Suprapubic skin (tissue), 4 donors: ENCODE data around the gene PPP3R1.

Experiments used
- CTCF ChIP-seq, 2 donors: fragments of 200-600 bp in 1 of 2; fragments of 450-650 bp in 1 of 2; sonication (generic) in 1 of 2; IDR thresholded peaks; one replicate each; pipeline ENCODE4 v1.5.1; 2016 to 2019; ENCODE audit warnings: antibody characterized with exemption in 2 of 2, mild to moderate bottlenecking in 1 of 2, moderate library complexity in 1 of 2
- EP300 ChIP-seq: sonication (generic); formaldehyde crosslinking; IDR thresholded peaks from one replicate; pipeline ENCODE4 v1.6.1; 2017; ENCODE audit warnings: antibody characterized with exemption
- POLR2A ChIP-seq, 2 donors: fragments of 450-650 bp; IDR thresholded peaks; one replicate each; pipeline ENCODE4 v1.6.1; 2017; ENCODE audit warnings: antibody characterized with exemption in 2 of 2, mild to moderate bottlenecking in 2 of 2, moderate library complexity in 2 of 2
- POLR2AphosphoS5 ChIP-seq, 3 donors: sonication (generic); formaldehyde crosslinking; IDR thresholded peaks; one replicate each; pipeline ENCODE4 v1.6.1; 2017; ENCODE audit warnings: antibody characterized with exemption in 3 of 3

- no peak for TF ChIP-seq CTCF (IDR thresholded peaks at IDR 0.05)
- no peak for TF ChIP-seq POLR2AphosphoS5 (IDR thresholded peaks at IDR 0.05)
- TF ChIP-seq EP300, result no peak
- TF ChIP-seq POLR2A (IDR thresholded peaks at IDR 0.05), result no peak
These were observed 45.5 kb downstream of the PPP3R1 start for GRCh38 chr2:68206793-68207192.
